Breast epithelium (tissue), 3 donors: ENCODE data around the gene CRTC3.

Source experiments
- CTCF ChIP-seq, 3 donors: fragments of 450-650 bp; IDR thresholded peaks; one replicate each; pipeline ENCODE4 v1.5.1; 2016 to 2017; ENCODE audit warnings: antibody characterized with exemption in 3 of 3, mild to moderate bottlenecking in 3 of 3, moderate library complexity in 3 of 3
- POLR2A ChIP-seq: fragments of 450-650 bp; IDR thresholded peaks from one replicate; pipeline ENCODE4 v1.6.1; 2016; ENCODE audit warnings: antibody characterized with exemption, mild to moderate bottlenecking, moderate library complexity
- POLR2AphosphoS5 ChIP-seq, 3 donors: sonication (generic); formaldehyde crosslinking; IDR thresholded peaks; one replicate each; pipeline ENCODE4 v1.6.1; 2017; ENCODE audit warnings: antibody characterized with exemption in 3 of 3

GRCh38 chr15:90666135-90666909, 136.6 kb downstream of the CRTC3 start:
- no peak for TF ChIP-seq CTCF (IDR thresholded peaks at IDR 0.05)
- TF ChIP-seq POLR2AphosphoS5 (IDR thresholded peaks at IDR 0.05), result no peak
- no peak for TF ChIP-seq POLR2A
